HCT116 (cell line): ENCODE data around the gene NEK1. TPM values are rescaled to one million over a fixed set of nuclear protein-coding genes. Genes with fewer than 3 reads are reported as not detected.

Experiments
- ATAC-seq: fragments of 200-7000 bp; cut with Tn5 transposase; 2 replicates; pipeline ENCODE4 v1.9.1; 2020; ENCODE audit warnings: mild to moderate bottlenecking, moderate library complexity
- BruUV-seq: library from RNA; stranded (reverse); fragments of 400-500 nt; replicated peaks from 2 replicates; lab custom pipeline; 2021; lab: Mats Ljungman, UMichigan
- CTCF ChIA-PET: fragments of 300-600 bp; sonication (Branson Sonifier 250); formaldehyde crosslinking; loops from one replicate; lab custom pipeline; 2021; ENCODE audit warnings: antibody characterized with exemption; lab: Charles Lee
- POLR2A ChIA-PET: fragments of 300-600, 350-600 bp; sonication (Branson Sonifier 250); formaldehyde crosslinking; loops from one replicate; lab custom pipeline; 2021; ENCODE audit warnings: antibody characterized with exemption; lab: Charles Lee
- RAD21 ChIA-PET, 2 experiments: fragments of 300-600 bp; sonication (Branson Sonifier 250); formaldehyde crosslinking; loops; one replicate each; lab custom pipeline; 2023; ENCODE audit warnings: low total read pairs in 2 of 2; ENCODE audit not compliant: uncharacterized antibody in 2 of 2, unreplicated experiment in 2 of 2, low non-redundant PET in 1 of 2; lab: Charles Lee
- DNase-seq: peaks from one replicate; pipeline ENCODE4 v3.0.0-alpha.2; 2010; ENCODE audit warnings: low read depth, low spot score
- H2AFZ ChIP-seq: fragments of 200-600 bp; shearing (Covaris generic), sonication (generic); 2 replicates; pipeline ENCODE4 v1.6.1; 2017; ENCODE audit warnings: low read depth, mixed run types, mixed read lengths, antibody characterized with exemption, low read length; ENCODE audit not compliant: poor library complexity, severe bottlenecking
- H3K27ac ChIP-seq: 2 replicates; pipeline ENCODE4 v1.5.1; 2012; ENCODE audit warnings: low read depth, low read length
- H3K27me3 ChIP-seq: fragments of 200-600 bp; sonication (generic); 2 replicates; pipeline ENCODE4 v1.6.1; 2016; ENCODE audit warnings: mixed run types, low read length, mixed read lengths; ENCODE audit not compliant: insufficient read depth
- H3K36me3 ChIP-seq, 2 experiments: fragments of 200-500 bp in 1 of 2; fragments of 200-600 bp in 1 of 2; sonication (Bioruptor generic) in 1 of 2; sonication (generic) in 1 of 2; 2 replicates each; pipeline versions ENCODE4 v1.5.1 to v1.6.1; 2014 to 2016; ENCODE audit warnings: low read length in 2 of 2, inconsistent platforms in 1 of 2, mixed read lengths in 1 of 2, mixed run types in 1 of 2; ENCODE audit not compliant: insufficient read depth in 2 of 2, control insufficient read depth in 1 of 2
- H3K4me1 ChIP-seq, 2 experiments: fragments of 200-600 bp in 1 of 2; sonication (generic) in 1 of 2; 2 replicates each; pipeline versions ENCODE4 v1.5.1 to v1.6.1; 2012 to 2017; ENCODE audit warnings: low read length in 2 of 2, inconsistent platforms in 1 of 2, mild to moderate bottlenecking in 1 of 2, mixed read lengths in 1 of 2, mixed run types in 1 of 2, moderate library complexity in 1 of 2; ENCODE audit not compliant: insufficient read depth in 2 of 2, control insufficient read depth in 1 of 2
- H3K4me2 ChIP-seq: fragments of 200-600 bp; sonication (generic); 2 replicates; pipeline ENCODE4 v1.6.1; 2017; ENCODE audit warnings: mixed run types, low read length, mixed read lengths
- H3K4me3 ChIP-seq, 2 experiments: fragments of 200-600 bp in 1 of 2; sonication (generic) in 1 of 2; replicated peaks in 1 of 2; 2 replicates each; pipeline ENCODE4 v1.5.1; 2011 to 2016; ENCODE audit warnings: low read length in 2 of 2, control low read depth in 1 of 2, low read depth in 1 of 2, mild to moderate bottlenecking in 1 of 2, mixed read lengths in 1 of 2, mixed run types in 1 of 2
- H3K79me2 ChIP-seq: fragments of 200-600 bp; sonication (generic); 2 replicates; pipeline ENCODE4 v1.6.1; 2017; ENCODE audit warnings: mild to moderate bottlenecking, mixed run types, low read length, moderate library complexity, mixed read lengths; ENCODE audit not compliant: insufficient read depth
- H3K9ac ChIP-seq: fragments of 200-600 bp; sonication (generic); 2 replicates; pipeline ENCODE4 v1.6.1; 2016; ENCODE audit warnings: low read length, mixed read lengths
- H3K9me2 ChIP-seq: fragments of 200-600 bp; sonication (generic), shearing (Covaris generic); 2 replicates; pipeline ENCODE4 v1.6.1; 2017; ENCODE audit warnings: mixed run types, mild to moderate bottlenecking, moderate library complexity; ENCODE audit not compliant: insufficient read depth
- H3K9me3 ChIP-seq, 2 experiments: fragments of 200-500 bp in 1 of 2; fragments of 200-600 bp in 1 of 2; sonication (Bioruptor generic) in 1 of 2; sonication (generic) in 1 of 2; 2 replicates each; pipeline ENCODE4 v1.6.1; 2014 to 2017; ENCODE audit warnings: low read length in 2 of 2, mixed read lengths in 2 of 2, inconsistent platforms in 1 of 2, low read depth in 1 of 2, mild to moderate bottlenecking in 1 of 2, mixed run types in 1 of 2, moderate library complexity in 1 of 2; ENCODE audit not compliant: control insufficient read depth in 1 of 2, insufficient read depth in 1 of 2
- H4K20me1 ChIP-seq: fragments of 200-600 bp; sonication (generic), shearing (Covaris generic); 2 replicates; pipeline ENCODE4 v1.6.1; 2017; ENCODE audit warnings: mixed run types, mild to moderate bottlenecking, moderate library complexity; ENCODE audit not compliant: insufficient read depth
- ATF3 ChIP-seq: IDR thresholded peaks from 2 replicates; pipeline ENCODE4 v1.6.1; 2012
- CBX3 ChIP-seq: IDR thresholded peaks from 2 replicates; pipeline ENCODE4 v1.6.1; 2012; ENCODE audit warnings: low read depth
- CTCF ChIP-seq, 3 experiments: fragments of 200-600 bp in 1 of 3; sonication (generic) in 1 of 3; IDR thresholded peaks in 2 of 3; conservative IDR thresholded peaks in 1 of 3; 2 replicates each; pipeline ENCODE4 v1.5.1; 2012 to 2017; ENCODE audit warnings: low read depth in 2 of 3, low read length in 2 of 3, antibody characterized with exemption in 1 of 3, borderline replicate concordance in 1 of 3, control low read depth in 1 of 3, mild to moderate bottlenecking in 1 of 3, mixed read lengths in 1 of 3, mixed run types in 1 of 3, moderate library complexity in 1 of 3; ENCODE audit not compliant: insufficient read depth in 1 of 3
- EGR1 ChIP-seq: IDR thresholded peaks from 2 replicates; pipeline ENCODE4 v1.6.1; 2012; ENCODE audit warnings: low read depth
- ELF1 ChIP-seq: IDR thresholded peaks from 2 replicates; pipeline ENCODE4 v1.6.1; 2012; ENCODE audit warnings: low read depth, borderline replicate concordance
- EZH2 ChIP-seq: fragments of 200-600 bp; sonication (generic); IDR thresholded peaks from 2 replicates; pipeline ENCODE4 v1.6.1; 2017; ENCODE audit warnings: antibody characterized with exemption, mixed run types
- JUND ChIP-seq: IDR thresholded peaks from 2 replicates; pipeline ENCODE4 v1.6.1; 2012
- MAX ChIP-seq: IDR thresholded peaks from 2 replicates; pipeline ENCODE4 v1.6.1; 2012
- POLR2A ChIP-seq: IDR thresholded peaks from 2 replicates; pipeline ENCODE4 v1.7.0; 2011; ENCODE audit warnings: borderline replicate concordance; ENCODE audit not compliant: insufficient read depth, insufficient read length; ENCODE audit errors: extremely low read depth
- SIN3A ChIP-seq: IDR thresholded peaks from 2 replicates; pipeline ENCODE4 v1.6.1; 2012; ENCODE audit warnings: low read depth
- SP1 ChIP-seq: IDR thresholded peaks from 2 replicates; pipeline ENCODE4 v1.6.1; 2012; ENCODE audit warnings: low read depth
- SRF ChIP-seq: IDR thresholded peaks from 2 replicates; pipeline ENCODE4 v1.6.1; 2012; ENCODE audit warnings: low read depth
- ZNF274 ChIP-seq: fragments of 200-500 bp; sonication (Bioruptor generic); IDR thresholded peaks from 2 replicates; pipeline ENCODE4 v1.6.1; 2014; ENCODE audit warnings: mild to moderate bottlenecking, low read depth, low read length, inconsistent platforms
- intact Hi-C: fragments of 100-400 bp; cut with micrococcal nuclease; formaldehyde crosslinking; loops from 2 replicates; pipeline ENCODE4 v1.10.0; 2022
- total RNA-seq: library from RNA; stranded (reverse); gene quantifications from one replicate; pipeline ENCODE4 v1.2.1, GENCODE V29; 2021; ENCODE audit not compliant: unreplicated experiment

NEK1 gene
- total RNA-seq, 1 experiment from 2014 or later, result 13.3 TPM

GRCh38 chr4:169436734-169437133, 175.6 kb downstream of the NEK1 start:
- POLR2A ChIA-PET, result no interaction called here
- Histone ChIP-seq H3K36me3 (no peaks in the 10 kb centered on the region), H4K20me1 (no peaks in the 10 kb centered on the region), H3K9me2 (no peaks in the 10 kb centered on the region), H3K4me3 (no peak overlapping the region), H3K9ac (no peak overlapping the region), H3K79me2 (no peaks in the 10 kb centered on the region), H3K27me3 (no peaks in the 10 kb centered on the region), H3K4me1 (no peaks in the 10 kb centered on the region), H2AFZ (no peak overlapping the region), H3K9me3 (no peaks in the 10 kb centered on the region), H3K4me2 (no peak overlapping the region), H3K27ac (no peak overlapping the region)
- CTCF ChIA-PET, result no interaction called here
- ATAC-seq, result no peak
- TF ChIP-seq CTCF (IDR thresholded peaks at IDR 0.05 in 2 of 3, conservative IDR thresholded peaks at IDR 0.05 in 1 of 3; ENCODE audit: borderline replicate concordance in 1 of 3, insufficient read depth in 1 of 3, low read depth in 2 of 3, low read length in 2 of 3), result no peak
- no peak for TF ChIP-seq ATF3
- TF ChIP-seq ELF1, result no peak
- RAD21 ChIA-PET, result no interaction called here
- intact Hi-C loops, result no loop called here
- DNase-seq, result no peak
- no TSS peak for BruUV-seq

- Histone ChIP-seq H3K27me3 (no peaks in the 10 kb centered on the region), H3K4me2 (no peak overlapping the region), H3K27ac (no peak overlapping the region), H3K36me3 (no peaks in the 10 kb centered on the region), H3K9me3 (no peaks in the 10 kb centered on the region), H2AFZ (no peak overlapping the region), H3K4me1 (no peaks in the 10 kb centered on the region), H3K79me2 (no peaks in the 10 kb centered on the region), H3K9me2 (no peaks in the 10 kb centered on the region), H3K9ac (no peak overlapping the region), H4K20me1 (no peaks in the 10 kb centered on the region), H3K4me3 (no peak overlapping the region)
- POLR2A ChIA-PET, result no interaction called here
- ATAC-seq, result no peak
- RAD21 ChIA-PET, result no interaction called here
- no peak for TF ChIP-seq MAX
- no peak for TF ChIP-seq SIN3A
- no peak for TF ChIP-seq EGR1
- no peak for TF ChIP-seq CBX3
- TF ChIP-seq EZH2, result no peak
- TF ChIP-seq SRF, result no peak
- no peak for TF ChIP-seq ELF1
- TF ChIP-seq JUND, result no peak
- no peak for TF ChIP-seq SP1
- no peak for TF ChIP-seq CTCF (IDR thresholded peaks at IDR 0.05 in 2 of 3, conservative IDR thresholded peaks at IDR 0.05 in 1 of 3; ENCODE audit: borderline replicate concordance in 1 of 3, insufficient read depth in 1 of 3, low read depth in 2 of 3, low read length in 2 of 3)
- TF ChIP-seq POLR2A, result no peak
- TF ChIP-seq ZNF274, result no peak
- BruUV-seq, result no TSS peak
- no peak for DNase-seq
- CTCF ChIA-PET, result no interaction called here
- intact Hi-C loops, result no loop called here
Measured at GRCh38 chr4:169428376-169428775, 184.0 kb downstream of the NEK1 start.
